GM12878 (cell line): Measurements from ENCODE around the gene PPP1R12B. TPM values are rescaled to one million over a fixed set of nuclear protein-coding genes. Genes with fewer than 3 reads are reported as not detected.

ENCODE experiments used
- ATAC-seq: fragments of 200-7000 bp; cut with Tn5 transposase; 3 replicates; pipeline ENCODE4 v1.9.1; 2020; ENCODE audit warnings: mild to moderate bottlenecking, moderate library complexity
- BruUV-seq: library from RNA; stranded (reverse); fragments of 400-500 nt; replicated peaks from 2 replicates; lab custom pipeline; 2021; lab: Mats Ljungman, UMichigan
- CTCF ChIA-PET: fragments of 300-600 bp; sonication (Branson Sonifier 250); formaldehyde crosslinking; extraction: SDS; loops from one replicate; lab custom pipeline; 2021; ENCODE audit warnings: inconsistent platforms; lab: Yijun Ruan, JAX
- POLR2A ChIA-PET: fragments of 350-600 bp; formaldehyde crosslinking; extraction: SDS; loops from one replicate; lab custom pipeline; 2021; ENCODE audit warnings: inconsistent platforms; lab: Charles Lee
- RAD21 ChIA-PET: fragments of 300-600 bp; sonication (Branson Sonifier 250); formaldehyde crosslinking; loops from one replicate; lab custom pipeline; 2023; ENCODE audit warnings: antibody characterized with exemption; ENCODE audit not compliant: unreplicated experiment; lab: Charles Lee
- SMC1A ChIA-PET: fragments of 300-600 bp; sonication (Branson Sonifier 250); formaldehyde crosslinking; loops from one replicate; lab custom pipeline; 2023; ENCODE audit not compliant: unreplicated experiment, uncharacterized antibody; lab: Charles Lee
- DNase-seq: peaks from one replicate; pipeline ENCODE4 v3.0.0-alpha.2; 2011; ENCODE audit warnings: low read depth, low spot score
- FAIRE-seq: peaks from 3 replicates; lab custom pipeline; 2011; peaks lifted over from hg19 to GRCh38; lab: Jason Lieb, UNC
- H2AFZ ChIP-seq: 2 replicates; pipeline ENCODE4 v1.6.0; 2011; ENCODE audit warnings: low read depth, low read length, control low read depth; ENCODE audit not compliant: control insufficient read depth
- H3K27ac ChIP-seq: 2 replicates; pipeline ENCODE4 v1.5.1; 2011; ENCODE audit warnings: control low read depth; ENCODE audit not compliant: control insufficient read depth, insufficient read depth
- H3K27me3 ChIP-seq, 2 experiments: replicated peaks in 1 of 2; 2 replicates each; pipeline versions ENCODE4 v1.6.0 to v1.6.1; 2011; ENCODE audit warnings: low read length in 1 of 2; ENCODE audit not compliant: control insufficient read depth in 2 of 2, insufficient read depth in 2 of 2
- H3K36me3 ChIP-seq, 2 experiments: 2 replicates each; pipeline ENCODE4 v1.5.1; 2011; ENCODE audit warnings: low read length in 1 of 2; ENCODE audit not compliant: control insufficient read depth in 2 of 2, insufficient read depth in 2 of 2
- H3K4me1 ChIP-seq: 2 replicates; pipeline ENCODE4 v1.6.1; 2011; ENCODE audit warnings: mild to moderate bottlenecking, low read length, moderate library complexity, mixed read lengths; ENCODE audit not compliant: control insufficient read depth, insufficient read depth
- H3K4me2 ChIP-seq: 2 replicates; pipeline ENCODE4 v1.6.0; 2011; ENCODE audit warnings: control low read depth; ENCODE audit not compliant: control insufficient read depth, insufficient read depth
- H3K4me3 ChIP-seq: fragments of 200-600 bp; sonication (generic); 2 replicates; pipeline ENCODE4 v1.5.1; 2016
- H3K79me2 ChIP-seq: 2 replicates; pipeline ENCODE4 v1.6.0; 2011; ENCODE audit warnings: low read length; ENCODE audit not compliant: control insufficient read depth, insufficient read depth
- H3K9ac ChIP-seq: 2 replicates; pipeline ENCODE4 v1.8.0; 2011; ENCODE audit warnings: low read length, control low read depth, mixed read lengths; ENCODE audit not compliant: control insufficient read depth, insufficient read depth
- H3K9me3 ChIP-seq: replicated peaks from 3 replicates; pipeline ENCODE4 v1.5.1; 2011; ENCODE audit warnings: mild to moderate bottlenecking, low read length; ENCODE audit not compliant: control insufficient read depth, insufficient read depth
- H4K20me1 ChIP-seq: 2 replicates; pipeline ENCODE4 v1.6.0; 2011; ENCODE audit not compliant: control insufficient read depth, insufficient read depth
- IRF5 ChIP-seq: fragments of 450-650 bp; IDR thresholded peaks from 2 replicates; pipeline ENCODE4 v1.6.1; 2017; ENCODE audit warnings: borderline replicate concordance
- RAD21 ChIP-seq: IDR thresholded peaks from 2 replicates; pipeline ENCODE4 v1.6.1; 2011; ENCODE audit warnings: mild to moderate bottlenecking, low read depth, low read length, moderate library complexity; ENCODE audit not compliant: insufficient read depth
- SMC3 ChIP-seq: IDR thresholded peaks from 2 replicates; pipeline ENCODE4 v1.6.1; 2011; ENCODE audit warnings: low read length, improper control_type of control experiment, borderline replicate concordance
- WGBS: methylation state at CpG from one replicate; pipeline ENCODE4 v1.1.6; 2016; ENCODE audit warnings: low lambda C conversion rate; ENCODE audit not compliant: insufficient replicate concordance, insufficient coverage; ENCODE audit errors: missing lambda C conversion rate; 5-methylcytosine and 5-hydroxymethylcytosine counted together
- in situ Hi-C: fragments of 300-500 bp; cut with MboI; formaldehyde crosslinking; loops from 9 replicates; pipeline ENCODE4 v1.14.3; 2018; ENCODE audit warnings: mixed read lengths
- intact Hi-C: fragments of 100-400 bp; cut with micrococcal nuclease; formaldehyde crosslinking; loops from one replicate; pipeline ENCODE4 v1.14.2; 2022; ENCODE audit not compliant: unreplicated experiment
- polyA plus RNA-seq, 11 experiments: library from polyadenylated mRNA; depleted of rRNA in 4 of 11; unstranded in 6 of 11; stranded (reverse) in 5 of 11; fragments of >200 nt; fragmentation: Nextera tagmentation in 4 of 11; fragmentation: Illumina TruSeq in 1 of 11; extraction: Ambion mirVana in 4 of 11; extraction: Trizol in 1 of 11; gene quantifications; 1 replicate in 1 of 11; 2 replicates in 10 of 11; pipeline versions ENCODE4 v1.2.1 to v1.2.3, GENCODE V29; 2011 to 2016; ENCODE audit warnings: inconsistent platforms in 2 of 11, missing spikeins in 2 of 11, low read depth in 1 of 11
- total RNA-seq, 4 experiments: library from RNA; depleted of rRNA in 3 of 4; stranded (reverse); fragments of >200 nt in 3 of 4; fragmentation: Illumina TruSeq in 1 of 4; extraction: Trizol in 1 of 4; gene quantifications; 2 replicates each; pipeline versions ENCODE4 v1.2.1 to v1.2.3, GENCODE V29; 2013 to 2021
- TF ChIP-seq, protein P1 (sequence below): fragments of 450-650 bp; IDR thresholded peaks from 2 replicates; pipeline ENCODE4 v1.6.1; 2017; ENCODE audit warnings: mild to moderate bottlenecking, low read depth, inconsistent platforms; ENCODE audit not compliant: poor library complexity, severe bottlenecking
- TF ChIP-seq, protein P2 (sequence below), 3 experiments: IDR thresholded peaks in 2 of 3; conservative IDR thresholded peaks in 1 of 3; 2 replicates each; pipeline ENCODE4 v1.5.1; 2011; ENCODE audit warnings: low read depth in 3 of 3, low read length in 3 of 3, mild to moderate bottlenecking in 3 of 3, control low read depth in 2 of 3, moderate library complexity in 2 of 3, inconsistent platforms in 1 of 3, mixed read lengths in 1 of 3; ENCODE audit not compliant: control insufficient read depth in 2 of 3, insufficient read depth in 1 of 3; ENCODE audit errors: extremely low read depth in 1 of 3

PPP1R12B gene
- total and polyA plus RNA-seq, 10 of the 15 experiments (the other 5 are each of a cell fraction or from before 2014, with no cell fraction given), result 0.29 to 9.4 (median 4.7) TPM

DNA sequence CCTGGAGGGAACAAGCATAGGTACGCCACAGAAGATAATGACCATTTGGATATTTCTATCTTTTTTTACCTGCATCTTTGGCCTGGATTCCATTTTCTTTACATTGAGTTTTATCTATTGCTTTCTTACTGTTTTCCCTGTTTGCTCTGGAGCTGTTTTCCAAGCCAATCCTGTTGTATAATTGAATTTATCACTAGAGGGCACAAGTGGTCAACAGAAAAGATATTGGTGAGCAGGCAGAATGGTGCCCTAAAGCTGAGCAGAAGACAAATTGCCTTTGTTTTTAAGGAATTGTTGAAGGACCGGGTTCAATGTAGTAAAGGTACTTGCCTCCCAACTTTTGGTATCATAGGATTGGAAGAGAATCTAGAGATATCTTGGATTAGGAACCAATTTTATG is 152.8 kb downstream of the PPP1R12B start:
- ChIA-PET SMC1A (interaction anchor here (0.7 to 11.0 kb wide), 7 partner anchors 26 to 219 kb away, joined by 3 to 173 read pairs (median 6); no protein-coding TSS in a partner anchor), CTCF (interaction anchor here (0.7 to 11.4 kb wide), 18 partner anchors 9 to 218 kb away, joined by 3 to 189 read pairs (median 5); no protein-coding TSS in a partner anchor), RAD21 (interaction anchor here (0.7 to 2.0 kb wide), 14 partner anchors 25 to 218 kb away, joined by 3 to 20 read pairs (median 4); partner anchors contain the start of gene UBE2T), POLR2A (no interaction called here)
- FAIRE-seq (no peak), DNase-seq (no peak), ATAC-seq (peak; percentile 76)
- H3K36me3 ChIP-seq, result no peaks in the 10 kb centered on the region
- in situ Hi-C loops, result no loop called here
- intact Hi-C loops, result loop anchor here (1.0 to 2.0 kb wide), 3 partner anchors 70 to 218 kb away; no protein-coding TSS in a partner anchor
- H4K20me1 ChIP-seq, result no peaks in the 10 kb centered on the region
- no peak overlapping the region for H3K4me2 ChIP-seq
- no peaks in the 10 kb centered on the region for H3K27me3 ChIP-seq
- no peak overlapping the region for H3K4me3 ChIP-seq
- H3K9ac ChIP-seq, result no peak overlapping the region
- no peaks in the 10 kb centered on the region for H3K4me1 ChIP-seq
- TF ChIP-seq, protein P1, sequence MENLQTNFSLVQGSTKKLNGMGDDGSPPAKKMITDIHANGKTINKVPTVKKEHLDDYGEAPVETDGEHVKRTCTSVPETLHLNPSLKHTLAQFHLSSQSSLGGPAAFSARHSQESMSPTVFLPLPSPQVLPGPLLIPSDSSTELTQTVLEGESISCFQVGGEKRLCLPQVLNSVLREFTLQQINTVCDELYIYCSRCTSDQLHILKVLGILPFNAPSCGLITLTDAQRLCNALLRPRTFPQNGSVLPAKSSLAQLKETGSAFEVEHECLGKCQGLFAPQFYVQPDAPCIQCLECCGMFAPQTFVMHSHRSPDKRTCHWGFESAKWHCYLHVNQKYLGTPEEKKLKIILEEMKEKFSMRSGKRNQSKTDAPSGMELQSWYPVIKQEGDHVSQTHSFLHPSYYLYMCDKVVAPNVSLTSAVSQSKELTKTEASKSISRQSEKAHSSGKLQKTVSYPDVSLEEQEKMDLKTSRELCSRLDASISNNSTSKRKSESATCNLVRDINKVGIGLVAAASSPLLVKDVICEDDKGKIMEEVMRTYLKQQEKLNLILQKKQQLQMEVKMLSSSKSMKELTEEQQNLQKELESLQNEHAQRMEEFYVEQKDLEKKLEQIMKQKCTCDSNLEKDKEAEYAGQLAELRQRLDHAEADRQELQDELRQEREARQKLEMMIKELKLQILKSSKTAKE, result peak; percentile 47
- TF ChIP-seq, protein P2, sequence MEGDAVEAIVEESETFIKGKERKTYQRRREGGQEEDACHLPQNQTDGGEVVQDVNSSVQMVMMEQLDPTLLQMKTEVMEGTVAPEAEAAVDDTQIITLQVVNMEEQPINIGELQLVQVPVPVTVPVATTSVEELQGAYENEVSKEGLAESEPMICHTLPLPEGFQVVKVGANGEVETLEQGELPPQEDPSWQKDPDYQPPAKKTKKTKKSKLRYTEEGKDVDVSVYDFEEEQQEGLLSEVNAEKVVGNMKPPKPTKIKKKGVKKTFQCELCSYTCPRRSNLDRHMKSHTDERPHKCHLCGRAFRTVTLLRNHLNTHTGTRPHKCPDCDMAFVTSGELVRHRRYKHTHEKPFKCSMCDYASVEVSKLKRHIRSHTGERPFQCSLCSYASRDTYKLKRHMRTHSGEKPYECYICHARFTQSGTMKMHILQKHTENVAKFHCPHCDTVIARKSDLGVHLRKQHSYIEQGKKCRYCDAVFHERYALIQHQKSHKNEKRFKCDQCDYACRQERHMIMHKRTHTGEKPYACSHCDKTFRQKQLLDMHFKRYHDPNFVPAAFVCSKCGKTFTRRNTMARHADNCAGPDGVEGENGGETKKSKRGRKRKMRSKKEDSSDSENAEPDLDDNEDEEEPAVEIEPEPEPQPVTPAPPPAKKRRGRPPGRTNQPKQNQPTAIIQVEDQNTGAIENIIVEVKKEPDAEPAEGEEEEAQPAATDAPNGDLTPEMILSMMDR (IDR thresholded peaks at IDR 0.05 in 2 of 3, conservative IDR thresholded peaks at IDR 0.05 in 1 of 3; ENCODE audit: control insufficient read depth in 2 of 3, extremely low read depth in 1 of 3, insufficient read depth in 1 of 3, low read depth in 3 of 3, low read length in 3 of 3), result peak; percentile 26 to 50 (median 34); a peak in 5 of 6 replicates
- TF ChIP-seq RAD21, result peak; percentile 77
- peak; percentile 75 for TF ChIP-seq SMC3
- TF ChIP-seq IRF5, result no peak
- H2AFZ ChIP-seq, result no peak overlapping the region
- no TSS peak for BruUV-seq
- no peaks in the 10 kb centered on the region for H3K9me3 ChIP-seq
- WGBS, result 83% methylated on average over 2 of the region's 2 CpGs
- H3K79me2 ChIP-seq, result no peaks in the 10 kb centered on the region
- H3K27ac ChIP-seq, result no peak overlapping the region
